HepG2 (cell line): Measurements from ENCODE around the gene EPO. TPM values are rescaled to one million over a fixed set of nuclear protein-coding genes. Genes with fewer than 3 reads are reported as not detected.

Experiments used
- DNMT3B ChIP-seq: conservative IDR thresholded peaks from 2 replicates; pipeline ENCODE4 v1.6.1; 2016; ENCODE audit warnings: missing biosample characterization, control low read depth
- DPF2 ChIP-seq: sonication (generic); formaldehyde crosslinking; IDR thresholded peaks from 2 replicates; pipeline ENCODE4 v1.4.0; 2020; ENCODE audit warnings: mild to moderate bottlenecking, low read depth, missing genetic modification reagents, borderline replicate concordance
- FOXA1 ChIP-seq, 2 experiments: fragments of 450-650 bp in 1 of 2; sonication (generic) in 1 of 2; formaldehyde crosslinking in 1 of 2; IDR thresholded peaks; 2 replicates each; pipeline versions ENCODE4 v1.4.0 to v1.6.1; 2016 to 2020; ENCODE audit warnings: missing genetic modification reagents in 1 of 2
- KLF12 ChIP-seq: sonication (generic); formaldehyde crosslinking; IDR thresholded peaks from 2 replicates; pipeline ENCODE4 v1.4.0; 2020; ENCODE audit warnings: missing genetic modification reagents, borderline replicate concordance
- MIER2 ChIP-seq: IDR thresholded peaks from 2 replicates; pipeline ENCODE4 v1.6.1; 2016; ENCODE audit warnings: missing biosample characterization, missing genetic modification reagents
- NONO ChIP-seq, 2 experiments: fragments of 450-650 bp in 1 of 2; sonication (generic) in 1 of 2; formaldehyde crosslinking in 1 of 2; IDR thresholded peaks in 1 of 2; conservative IDR thresholded peaks in 1 of 2; 2 replicates each; pipeline versions ENCODE4 v1.6.1 to v1.8.0; 2017 to 2022; ENCODE audit warnings: mild to moderate bottlenecking in 1 of 2, missing genetic modification reagents in 1 of 2, moderate library complexity in 1 of 2
- RARA ChIP-seq: IDR thresholded peaks from 2 replicates; pipeline ENCODE4 v1.6.1; 2016; ENCODE audit warnings: missing genetic modification reagents, missing compliant biosample characterization
- SMAD3 ChIP-seq: sonication (generic); formaldehyde crosslinking; IDR thresholded peaks from 2 replicates; pipeline ENCODE4 v1.4.0; 2020; ENCODE audit warnings: missing genetic modification reagents
- TBX2 ChIP-seq: sonication (generic); formaldehyde crosslinking; IDR thresholded peaks from 2 replicates; pipeline ENCODE4 v1.5.0; 2020; ENCODE audit warnings: missing genetic modification reagents, mild to moderate bottlenecking, borderline replicate concordance
- ZBTB7A ChIP-seq: sonication (generic); formaldehyde crosslinking; IDR thresholded peaks from 2 replicates; pipeline ENCODE4 v1.8.0; 2022; ENCODE audit warnings: mild to moderate bottlenecking, missing genetic modification reagents
- ZNF121 ChIP-seq: sonication (generic); formaldehyde crosslinking; IDR thresholded peaks from 2 replicates; pipeline ENCODE4 v1.5.0; 2020; ENCODE audit warnings: mild to moderate bottlenecking, missing genetic modification reagents
- ZNF264 ChIP-seq: sonication (generic); formaldehyde crosslinking; IDR thresholded peaks from 2 replicates; pipeline ENCODE4 v1.4.0; 2020; ENCODE audit warnings: missing genetic modification reagents
- ZNF629 ChIP-seq: sonication (generic); formaldehyde crosslinking; conservative IDR thresholded peaks from 2 replicates; pipeline ENCODE4 v1.5.0; 2020; ENCODE audit warnings: missing genetic modification reagents
- ZZZ3 ChIP-seq: sonication (generic); formaldehyde crosslinking; IDR thresholded peaks from 2 replicates; pipeline ENCODE4 v1.4.0; 2020; ENCODE audit warnings: missing genetic modification reagents, mild to moderate bottlenecking, borderline replicate concordance
- polyA plus RNA-seq, 8 experiments: library from polyadenylated mRNA; depleted of rRNA in 3 of 8; stranded (reverse) in 7 of 8; unstranded in 1 of 8; fragments of >200 nt; fragmentation: Illumina TruSeq in 4 of 8; extraction: Trizol in 4 of 8; gene quantifications; 2 replicates each; pipeline versions ENCODE4 v1.2.1 to v1.2.3, GENCODE V29; 2011 to 2016; ENCODE audit warnings: low read depth in 4 of 8, missing spikeins in 1 of 8, mixed read lengths in 1 of 8; ENCODE audit not compliant: insufficient read depth in 1 of 8
- total RNA-seq, 5 experiments: library from RNA; depleted of rRNA; stranded (reverse); fragments of >200 nt; fragmentation: Illumina TruSeq; extraction: Trizol; gene quantifications; 2 replicates each; pipeline ENCODE4 v1.2.3, GENCODE V29; 2016; ENCODE audit warnings: low read depth in 1 of 5
- TF ChIP-seq, protein P1 (sequence below): sonication (generic); formaldehyde crosslinking; IDR thresholded peaks from 2 replicates; pipeline ENCODE4 v1.8.0; 2022; ENCODE audit warnings: mild to moderate bottlenecking, missing genetic modification reagents; ENCODE audit not compliant: insufficient replicate concordance
- TF ChIP-seq, protein P2 (sequence below): sonication (generic); formaldehyde crosslinking; IDR thresholded peaks from 2 replicates; pipeline ENCODE4 v1.4.0; 2020; ENCODE audit warnings: low read depth, missing genetic modification reagents
- TF ChIP-seq, protein P3 (sequence below), 2 experiments: sonication (generic) in 1 of 2; formaldehyde crosslinking in 1 of 2; IDR thresholded peaks; 2 replicates each; pipeline versions ENCODE4 v1.4.0 to v1.6.1; 2018 to 2020; ENCODE audit warnings: missing genetic modification reagents in 2 of 2, borderline replicate concordance in 1 of 2, low read depth in 1 of 2, mild to moderate bottlenecking in 1 of 2, missing biosample characterization in 1 of 2
- TF ChIP-seq, protein P4 (sequence below): IDR thresholded peaks from 2 replicates; pipeline ENCODE4 v1.6.1; 2012; ENCODE audit warnings: inconsistent platforms

EPO gene
- total and polyA plus RNA-seq, 2 of the 13 experiments (the other 11 are each of a cell fraction or from before 2014, with no cell fraction given), result 10.3 to 25.7 TPM

DNA sequence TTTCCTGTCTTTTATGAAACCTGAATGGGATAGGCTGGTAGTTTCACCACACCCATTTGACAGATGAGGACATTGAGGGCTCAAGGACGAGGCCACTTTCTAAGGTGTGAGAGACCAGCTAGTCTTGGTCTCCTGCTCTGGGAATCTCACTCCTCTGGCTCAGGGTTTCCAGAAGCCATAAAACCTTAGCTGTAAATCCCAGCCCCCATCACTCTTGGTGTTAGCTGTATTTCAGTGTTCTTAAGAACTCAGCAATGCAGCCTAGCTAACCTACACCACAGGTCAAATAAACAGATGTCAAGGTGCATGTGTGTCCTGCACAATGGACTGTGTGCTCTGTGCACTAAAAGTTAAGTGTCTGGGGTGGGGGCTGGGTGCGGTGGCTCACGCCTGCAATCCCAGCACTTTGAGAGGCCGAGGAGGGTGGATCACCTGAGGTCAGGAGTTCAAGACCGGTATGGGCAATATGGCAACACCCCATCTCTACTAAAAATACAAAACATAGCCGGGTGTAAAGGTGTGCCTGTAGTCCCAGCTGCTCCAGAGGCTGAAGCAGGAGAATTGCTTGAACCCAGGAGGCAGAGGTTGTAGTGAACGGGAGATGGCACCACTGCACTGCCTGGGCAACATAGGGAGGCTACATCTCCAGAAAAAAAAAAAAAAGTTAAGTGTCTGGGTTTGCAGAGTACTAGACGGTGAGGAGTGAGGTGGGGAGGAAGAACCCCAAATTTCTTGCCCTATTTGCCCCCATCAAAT is 567 bp upstream of the EPO start (continued):
- TF ChIP-seq, protein P1, sequence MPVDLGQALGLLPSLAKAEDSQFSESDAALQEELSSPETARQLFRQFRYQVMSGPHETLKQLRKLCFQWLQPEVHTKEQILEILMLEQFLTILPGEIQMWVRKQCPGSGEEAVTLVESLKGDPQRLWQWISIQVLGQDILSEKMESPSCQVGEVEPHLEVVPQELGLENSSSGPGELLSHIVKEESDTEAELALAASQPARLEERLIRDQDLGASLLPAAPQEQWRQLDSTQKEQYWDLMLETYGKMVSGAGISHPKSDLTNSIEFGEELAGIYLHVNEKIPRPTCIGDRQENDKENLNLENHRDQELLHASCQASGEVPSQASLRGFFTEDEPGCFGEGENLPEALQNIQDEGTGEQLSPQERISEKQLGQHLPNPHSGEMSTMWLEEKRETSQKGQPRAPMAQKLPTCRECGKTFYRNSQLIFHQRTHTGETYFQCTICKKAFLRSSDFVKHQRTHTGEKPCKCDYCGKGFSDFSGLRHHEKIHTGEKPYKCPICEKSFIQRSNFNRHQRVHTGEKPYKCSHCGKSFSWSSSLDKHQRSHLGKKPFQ (CRISPR knock-in tag), result no peak
- TF ChIP-seq DPF2 (CRISPR knock-in tag), result peak; percentile 66
- TF ChIP-seq ZNF121 (CRISPR knock-in tag), result peak; percentile 46; the same call in 1 of the 2 replicates
- TF ChIP-seq, protein P2, sequence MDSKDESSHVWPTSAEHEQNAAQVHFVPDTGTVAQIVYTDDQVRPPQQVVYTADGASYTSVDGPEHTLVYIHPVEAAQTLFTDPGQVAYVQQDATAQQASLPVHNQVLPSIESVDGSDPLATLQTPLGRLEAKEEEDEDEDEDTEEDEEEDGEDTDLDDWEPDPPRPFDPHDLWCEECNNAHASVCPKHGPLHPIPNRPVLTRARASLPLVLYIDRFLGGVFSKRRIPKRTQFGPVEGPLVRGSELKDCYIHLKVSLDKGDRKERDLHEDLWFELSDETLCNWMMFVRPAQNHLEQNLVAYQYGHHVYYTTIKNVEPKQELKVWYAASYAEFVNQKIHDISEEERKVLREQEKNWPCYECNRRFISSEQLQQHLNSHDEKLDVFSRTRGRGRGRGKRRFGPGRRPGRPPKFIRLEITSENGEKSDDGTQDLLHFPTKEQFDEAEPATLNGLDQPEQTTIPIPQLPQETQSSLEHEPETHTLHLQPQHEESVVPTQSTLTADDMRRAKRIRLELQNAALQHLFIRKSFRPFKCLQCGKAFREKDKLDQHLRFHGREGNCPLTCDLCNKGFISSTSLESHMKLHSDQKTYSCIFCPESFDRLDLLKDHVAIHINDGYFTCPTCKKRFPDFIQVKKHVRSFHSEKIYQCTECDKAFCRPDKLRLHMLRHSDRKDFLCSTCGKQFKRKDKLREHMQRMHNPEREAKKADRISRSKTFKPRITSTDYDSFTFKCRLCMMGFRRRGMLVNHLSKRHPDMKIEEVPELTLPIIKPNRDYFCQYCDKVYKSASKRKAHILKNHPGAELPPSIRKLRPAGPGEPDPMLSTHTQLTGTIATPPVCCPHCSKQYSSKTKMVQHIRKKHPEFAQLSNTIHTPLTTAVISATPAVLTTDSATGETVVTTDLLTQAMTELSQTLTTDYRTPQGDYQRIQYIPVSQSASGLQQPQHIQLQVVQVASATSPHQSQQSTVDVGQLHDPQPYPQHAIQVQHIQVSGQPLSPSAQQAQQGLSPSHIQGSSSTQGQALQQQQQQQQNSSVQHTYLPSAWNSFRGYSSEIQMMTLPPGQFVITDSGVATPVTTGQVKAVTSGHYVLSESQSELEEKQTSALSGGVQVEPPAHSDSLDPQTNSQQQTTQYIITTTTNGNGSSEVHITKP (CRISPR knock-in tag), result 0 out of 2 replicates have a peak, but pooled peaks have one; percentile 16
- no peak for TF ChIP-seq SMAD3 (CRISPR knock-in tag)
- peak; percentile 74 for TF ChIP-seq TBX2 (CRISPR knock-in tag)
- TF ChIP-seq KLF12 (CRISPR knock-in tag), result peak; percentile 68; the same call in 1 of the 2 replicates
- TF ChIP-seq ZNF629 (CRISPR knock-in tag), result peak; percentile 99
- TF ChIP-seq, protein P3, sequence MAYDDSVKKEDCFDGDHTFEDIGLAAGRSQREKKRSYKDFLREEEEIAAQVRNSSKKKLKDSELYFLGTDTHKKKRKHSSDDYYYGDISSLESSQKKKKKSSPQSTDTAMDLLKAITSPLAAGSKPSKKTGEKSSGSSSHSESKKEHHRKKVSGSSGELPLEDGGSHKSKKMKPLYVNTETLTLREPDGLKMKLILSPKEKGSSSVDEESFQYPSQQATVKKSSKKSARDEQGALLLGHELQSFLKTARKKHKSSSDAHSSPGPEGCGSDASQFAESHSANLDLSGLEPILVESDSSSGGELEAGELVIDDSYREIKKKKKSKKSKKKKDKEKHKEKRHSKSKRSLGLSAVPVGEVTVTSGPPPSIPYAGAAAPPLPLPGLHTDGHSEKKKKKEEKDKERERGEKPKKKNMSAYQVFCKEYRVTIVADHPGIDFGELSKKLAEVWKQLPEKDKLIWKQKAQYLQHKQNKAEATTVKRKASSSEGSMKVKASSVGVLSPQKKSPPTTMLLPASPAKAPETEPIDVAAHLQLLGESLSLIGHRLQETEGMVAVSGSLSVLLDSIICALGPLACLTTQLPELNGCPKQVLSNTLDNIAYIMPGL (CRISPR knock-in tag; IDR thresholded peaks at IDR 0.05; ENCODE audit: borderline replicate concordance in 1 of 2, low read depth in 1 of 2), result no peak; a peak in 2 of 4 replicates
- TF ChIP-seq ZNF264, result peak; percentile 84
- TF ChIP-seq ZZZ3 (CRISPR knock-in tag), result no peak
- no peak for TF ChIP-seq DNMT3B (CRISPR knock-in tag)
- peak; percentile 91 for TF ChIP-seq RARA (CRISPR knock-in tag)
- TF ChIP-seq FOXA1 (IDR thresholded peaks at IDR 0.05), result no peak
- peak; percentile 22; the same call in 1 of the 2 replicates for TF ChIP-seq FOXA1 (CRISPR knock-in tag; IDR thresholded peaks at IDR 0.05)
- TF ChIP-seq, protein P4, sequence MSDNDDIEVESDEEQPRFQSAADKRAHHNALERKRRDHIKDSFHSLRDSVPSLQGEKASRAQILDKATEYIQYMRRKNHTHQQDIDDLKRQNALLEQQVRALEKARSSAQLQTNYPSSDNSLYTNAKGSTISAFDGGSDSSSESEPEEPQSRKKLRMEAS, result peak; percentile 57
- TF ChIP-seq NONO (IDR thresholded peaks at IDR 0.05), result no peak
- peak; percentile 62 for TF ChIP-seq NONO (CRISPR knock-in tag; conservative IDR thresholded peaks at IDR 0.05)
- 0 out of 2 replicates have a peak, but pooled peaks have one; percentile 40 for TF ChIP-seq ZBTB7A (CRISPR knock-in tag)
- 0 out of 2 replicates have a peak, but pooled peaks have one; percentile 24 for TF ChIP-seq MIER2 (CRISPR knock-in tag)
